Stimulated activated naive B cell treated with anti-CD40 and anti-IgM and Interleukin-4, amounts not matched to agents 10 μg/mL and 1 μg/mL and 100 μg/mL, for 72 hours (primary cell): Measurements from ENCODE around the gene TRAPPC5.

Experiments
- ATAC-seq, 2 donors: fragments of 150-1000 bp; cut with Tn5 transposase; replicated peaks; 2 replicates each; pipeline ENCODE4 v1.10.0; 2021; ENCODE audit warnings: moderate library complexity in 1 of 2
- DNase-seq: peaks from one replicate; pipeline ENCODE4 v3.0.0; 2021
- H3K27ac Mint-ChIP-seq: one replicate; pipeline ENCODE4 v1.8.0; 2022; ENCODE audit warnings: mild to moderate bottlenecking, mixed read lengths
- H3K27me3 Mint-ChIP-seq, 2 donors: one replicate each; pipeline ENCODE4 v1.8.0; 2022; ENCODE audit warnings: mixed read lengths in 2 of 2
- H3K36me3 Mint-ChIP-seq, 2 donors: one replicate each; pipeline ENCODE4 v1.8.0; 2022; ENCODE audit warnings: mixed read lengths in 2 of 2, mild to moderate bottlenecking in 1 of 2
- H3K4me1 Mint-ChIP-seq, 2 donors: one replicate each; pipeline ENCODE4 v1.8.0; 2022; ENCODE audit warnings: mixed read lengths in 2 of 2, mild to moderate bottlenecking in 1 of 2
- H3K4me3 Mint-ChIP-seq, 2 donors: one replicate each; pipeline ENCODE4 v1.8.0; 2022; ENCODE audit warnings: mild to moderate bottlenecking in 2 of 2, mixed read lengths in 2 of 2, moderate library complexity in 1 of 2
- H3K9me3 Mint-ChIP-seq, 2 donors: one replicate each; pipeline ENCODE4 v1.8.0; 2022; ENCODE audit warnings: mixed read lengths in 2 of 2, mild to moderate bottlenecking in 1 of 2

Gene TRAPPC5

GRCh38 chr19:7680606-7681339 lies at the start of gene TRAPPC5:
TSS of gene TRAPPC5 (plus strand) at chr19:7680833. CDS start at chr19:7682254, 1,421 bp downstream.
- no peaks in the 10 kb centered on the region for H3K9me3 Mint-ChIP-seq

GRCh38 chr19:7631577-7631976 lies 49.1 kb upstream of the TRAPPC5 start:
- no peak for ATAC-seq
- peaks cover 44 to 76% of the 10 kb centered on the region in 2 donors for H3K4me1 Mint-ChIP-seq
- H3K36me3 Mint-ChIP-seq = peaks cover 31 to 38% of the 10 kb centered on the region in 2 donors
- H3K27ac Mint-ChIP-seq = no peak overlapping the region
- DNase-seq = no peak
- no peaks in the 10 kb centered on the region for H3K27me3 Mint-ChIP-seq
- H3K9me3 Mint-ChIP-seq = no peaks in the 10 kb centered on the region
- peak overlapping the region in 1 of 2 donors; percentile 6 for H3K4me3 Mint-ChIP-seq

More at GRCh38 chr19:7680606-7681339, at the start of gene TRAPPC5:
- DNase-seq (peak; percentile 85), ATAC-seq (peak; percentile 14 to 35)
- Mint-ChIP-seq H3K27ac (peak within 1 kb of the TSS; percentile 98), H3K4me3 (peak within 1 kb of the TSS; percentile 96 to 97), H3K36me3 (peaks cover 25 to 36% of the 10 kb centered on the region in 2 donors), H3K27me3 (peaks cover 12 to 13% of the 10 kb centered on the region in 2 donors), H3K4me1 (peaks cover 50 to 81% of the 10 kb centered on the region in 2 donors)

GRCh38 chr19:7632340-7633203 lies 48.1 kb upstream of the TRAPPC5 start:
- Mint-ChIP-seq H3K27me3 (no peaks in the 10 kb centered on the region), H3K36me3 (peaks cover 30 to 33% of the 10 kb centered on the region in 2 donors), H3K27ac (peak overlapping the region; percentile 10), H3K4me1 (peaks cover 43 to 81% of the 10 kb centered on the region in 2 donors), H3K9me3 (no peaks in the 10 kb centered on the region), H3K4me3 (peak overlapping the region in 1 of 2 donors; percentile 18)
- ATAC-seq (no peak), DNase-seq (no peak)

GRCh38 chr19:7633698-7634097 lies 46.9 kb upstream of the TRAPPC5 start, which contains the start of gene PCP2:
TSS of gene PCP2 (minus strand) at chr19:7633719. CDS start at chr19:7633457, 262 bp downstream.
- Mint-ChIP-seq H3K27ac (peak within 1 kb of the TSS; percentile 10), H3K4me1 (peaks cover 34 to 81% of the 10 kb centered on the region in 2 donors), H3K9me3 (no peaks in the 10 kb centered on the region), H3K27me3 (no peaks in the 10 kb centered on the region), H3K36me3 (peaks cover 33 to 34% of the 10 kb centered on the region in 2 donors), H3K4me3 (peak within 1 kb of the TSS in 1 of 2 donors; percentile 32)
- DNase-seq = no peak
- no peak for ATAC-seq

- no peak for ATAC-seq
- peaks cover 35 to 79% of the 10 kb centered on the region in 2 donors for H3K4me1 Mint-ChIP-seq
- peaks cover 38% of the 10 kb centered on the region in 2 donors for H3K36me3 Mint-ChIP-seq
- H3K27ac Mint-ChIP-seq = peak overlapping the region; percentile 75
- H3K4me3 Mint-ChIP-seq = peak overlapping the region; percentile 36 to 94
- no peaks in the 10 kb centered on the region for H3K27me3 Mint-ChIP-seq
- no peak for DNase-seq
- H3K9me3 Mint-ChIP-seq = no peaks in the 10 kb centered on the region
Measured at GRCh38 chr19:7635670-7636069, 45.0 kb upstream of the TRAPPC5 start.

- no peaks in the 10 kb centered on the region for H3K27me3 Mint-ChIP-seq
- no peak for ATAC-seq
- H3K36me3 Mint-ChIP-seq = peaks cover 38% of the 10 kb centered on the region in 2 donors
- no peaks in the 10 kb centered on the region for H3K9me3 Mint-ChIP-seq
- peak overlapping the region; percentile 97 for H3K27ac Mint-ChIP-seq
- peaks cover 33 to 72% of the 10 kb centered on the region in 2 donors for H3K4me1 Mint-ChIP-seq
- DNase-seq = no peak
- peak overlapping the region; percentile 92 to 94 for H3K4me3 Mint-ChIP-seq
Measured at GRCh38 chr19:7636317-7636690, 44.3 kb upstream of the TRAPPC5 start.

GRCh38 chr19:7636691-7637373 lies 43.8 kb upstream of the TRAPPC5 start, which contains the start of gene STXBP2:
TSS of gene STXBP2 (plus strand) at chr19:7637110. CDS start at chr19:7637150, 40 bp downstream.
- peak within 1 kb of the TSS; percentile 92 to 94 for H3K4me3 Mint-ChIP-seq
- H3K27me3 Mint-ChIP-seq = no peaks in the 10 kb centered on the region
- no peaks in the 10 kb centered on the region for H3K9me3 Mint-ChIP-seq
- peaks cover 29 to 67% of the 10 kb centered on the region in 2 donors for H3K4me1 Mint-ChIP-seq
- H3K27ac Mint-ChIP-seq = peak within 1 kb of the TSS; percentile 97
- ATAC-seq = peak; percentile 95 to 98
- H3K36me3 Mint-ChIP-seq = peaks cover 34 to 36% of the 10 kb centered on the region in 2 donors
- DNase-seq = peak; percentile 84

- Mint-ChIP-seq H3K27ac (peak overlapping the region; percentile 97), H3K4me3 (peak overlapping the region; percentile 92 to 94), H3K36me3 (peaks cover 34 to 37% of the 10 kb centered on the region in 2 donors), H3K9me3 (no peaks in the 10 kb centered on the region), H3K27me3 (no peaks in the 10 kb centered on the region), H3K4me1 (peaks cover 29 to 62% of the 10 kb centered on the region in 2 donors)
- ATAC-seq (peak; percentile 48 to 55), DNase-seq (no peak)
Measured at GRCh38 chr19:7637374-7638256, 43.0 kb upstream of the TRAPPC5 start.

GRCh38 chr19:7638802-7639465 lies 41.7 kb upstream of the TRAPPC5 start:
- H3K27ac Mint-ChIP-seq = no peak overlapping the region
- ATAC-seq (no peak), DNase-seq (no peak)
- peaks cover 36 to 42% of the 10 kb centered on the region in 2 donors for H3K36me3 Mint-ChIP-seq
- H3K9me3 Mint-ChIP-seq = peaks cover 0 to 2% of the 10 kb centered on the region in 2 donors
- H3K4me1 Mint-ChIP-seq = peaks cover 26 to 55% of the 10 kb centered on the region in 2 donors
- H3K4me3 Mint-ChIP-seq = peak overlapping the region in 1 of 2 donors; percentile 7
- H3K27me3 Mint-ChIP-seq = no peaks in the 10 kb centered on the region

- Mint-ChIP-seq H3K4me3 (peak overlapping the region; percentile 15 to 18), H3K27me3 (no peaks in the 10 kb centered on the region), H3K36me3 (peaks cover 43 to 47% of the 10 kb centered on the region in 2 donors), H3K27ac (no peak overlapping the region), H3K9me3 (peaks cover 0 to 2% of the 10 kb centered on the region in 2 donors), H3K4me1 (peaks cover 21 to 51% of the 10 kb centered on the region in 2 donors)
- no peak for ATAC-seq
- DNase-seq = no peak
Measured at GRCh38 chr19:7639863-7640348, 40.7 kb upstream of the TRAPPC5 start.

- peaks cover 49 to 53% of the 10 kb centered on the region in 2 donors for H3K36me3 Mint-ChIP-seq
- H3K27me3 Mint-ChIP-seq = no peaks in the 10 kb centered on the region
- no peak for ATAC-seq
- H3K4me1 Mint-ChIP-seq = peaks cover 21 to 42% of the 10 kb centered on the region in 2 donors
- DNase-seq = no peak
- no peak overlapping the region for H3K4me3 Mint-ChIP-seq
- peaks cover 0 to 2% of the 10 kb centered on the region in 2 donors for H3K9me3 Mint-ChIP-seq
- no peak overlapping the region for H3K27ac Mint-ChIP-seq
Measured at GRCh38 chr19:7640803-7641202, 39.8 kb upstream of the TRAPPC5 start.
